Measurements from ENCODE around the gene SRPK1.

Gene SRPK1

GRCh38 chr6:35893246-35893645, 27.7 kb downstream of the SRPK1 start:
- DNase-seq (ENCODE audit: insufficient read length) (no peak), FAIRE-seq (no peak)
- TF ChIP-seq POLR2AphosphoS5 (IDR thresholded peaks at IDR 0.05; ENCODE audit: low read depth, low read length) (no peak), POLR2A (IDR thresholded peaks at IDR 0.05; ENCODE audit: low read depth, low read length) (no peak), TAF1 (IDR thresholded peaks at IDR 0.05; ENCODE audit: borderline replicate concordance, low read depth, low read length) (no peak)

GRCh38 chr6:35892482-35892881, 28.4 kb downstream of the SRPK1 start:
- DNase-seq (ENCODE audit: insufficient read length): no peak
- no peak for FAIRE-seq
- TF ChIP-seq POLR2AphosphoS5 (IDR thresholded peaks at IDR 0.05; ENCODE audit: low read depth, low read length): no peak
- no peak for TF ChIP-seq TAF1 (IDR thresholded peaks at IDR 0.05; ENCODE audit: borderline replicate concordance, low read depth, low read length)
- no peak for TF ChIP-seq POLR2A (IDR thresholded peaks at IDR 0.05; ENCODE audit: low read depth, low read length)

GRCh38 chr6:35879151-35879550, 41.7 kb downstream of the SRPK1 start:
- TF ChIP-seq POLR2AphosphoS5 (IDR thresholded peaks at IDR 0.05; ENCODE audit: low read depth, low read length) (no peak), TAF1 (IDR thresholded peaks at IDR 0.05; ENCODE audit: borderline replicate concordance, low read depth, low read length) (no peak), POLR2A (IDR thresholded peaks at IDR 0.05; ENCODE audit: low read depth, low read length) (no peak)
- FAIRE-seq (no peak), DNase-seq (ENCODE audit: insufficient read length) (no peak)

- FAIRE-seq (no peak), DNase-seq (ENCODE audit: insufficient read length) (no peak)
- TF ChIP-seq TAF1 (IDR thresholded peaks at IDR 0.05; ENCODE audit: borderline replicate concordance, low read depth, low read length) (no peak), POLR2AphosphoS5 (IDR thresholded peaks at IDR 0.05; ENCODE audit: low read depth, low read length) (no peak), POLR2A (IDR thresholded peaks at IDR 0.05; ENCODE audit: low read depth, low read length) (no peak)
Measured at GRCh38 chr6:35876902-35877301, 44.0 kb downstream of the SRPK1 start.

- FAIRE-seq (no peak), DNase-seq (ENCODE audit: insufficient read length) (no peak)
- TF ChIP-seq TAF1 (IDR thresholded peaks at IDR 0.05; ENCODE audit: borderline replicate concordance, low read depth, low read length): no peak
- TF ChIP-seq POLR2A (IDR thresholded peaks at IDR 0.05; ENCODE audit: low read depth, low read length): no peak
- TF ChIP-seq POLR2AphosphoS5 (IDR thresholded peaks at IDR 0.05; ENCODE audit: low read depth, low read length): no peak
Measured at GRCh38 chr6:35874730-35875129, 46.2 kb downstream of the SRPK1 start.

- FAIRE-seq: no peak
- no peak for TF ChIP-seq POLR2AphosphoS5 (IDR thresholded peaks at IDR 0.05; ENCODE audit: low read depth, low read length)
- TF ChIP-seq TAF1 (IDR thresholded peaks at IDR 0.05; ENCODE audit: borderline replicate concordance, low read depth, low read length): no peak
- no peak for TF ChIP-seq POLR2A (IDR thresholded peaks at IDR 0.05; ENCODE audit: low read depth, low read length)
- DNase-seq (ENCODE audit: insufficient read length): no peak
Measured at GRCh38 chr6:35859367-35859766, 61.5 kb downstream of the SRPK1 start.

GRCh38 chr6:35857853-35858252, 63.0 kb downstream of the SRPK1 start:
- DNase-seq (ENCODE audit: insufficient read length): no peak
- FAIRE-seq: no peak
- TF ChIP-seq TAF1 (IDR thresholded peaks at IDR 0.05; ENCODE audit: borderline replicate concordance, low read depth, low read length) (no peak), POLR2A (IDR thresholded peaks at IDR 0.05; ENCODE audit: low read depth, low read length) (no peak), POLR2AphosphoS5 (IDR thresholded peaks at IDR 0.05; ENCODE audit: low read depth, low read length) (no peak)

GRCh38 chr6:35856250-35856649, 64.6 kb downstream of the SRPK1 start:
- no peak for FAIRE-seq
- TF ChIP-seq POLR2AphosphoS5 (IDR thresholded peaks at IDR 0.05; ENCODE audit: low read depth, low read length) (no peak), POLR2A (IDR thresholded peaks at IDR 0.05; ENCODE audit: low read depth, low read length) (no peak), TAF1 (IDR thresholded peaks at IDR 0.05; ENCODE audit: borderline replicate concordance, low read depth, low read length) (no peak)

GRCh38 chr6:35852994-35853393, 67.9 kb downstream of the SRPK1 start:
- TF ChIP-seq POLR2AphosphoS5 (IDR thresholded peaks at IDR 0.05; ENCODE audit: low read depth, low read length) (no peak), POLR2A (IDR thresholded peaks at IDR 0.05; ENCODE audit: low read depth, low read length) (no peak)
- DNase-seq (ENCODE audit: insufficient read length): no peak
- FAIRE-seq: no peak

More at GRCh38 chr6:35856250-35856649, 64.6 kb downstream of the SRPK1 start:
- no peak for DNase-seq (ENCODE audit: insufficient read length)

- no peak for TF ChIP-seq POLR2A (IDR thresholded peaks at IDR 0.05; ENCODE audit: low read depth, low read length)
- TF ChIP-seq POLR2AphosphoS5 (IDR thresholded peaks at IDR 0.05; ENCODE audit: low read depth, low read length): no peak
- DNase-seq (ENCODE audit: insufficient read length): no peak
- FAIRE-seq: no peak
Measured at GRCh38 chr6:35850208-35850607, 70.7 kb downstream of the SRPK1 start.

GRCh38 chr6:35844290-35844689, 76.6 kb downstream of the SRPK1 start:
- no peak for TF ChIP-seq POLR2A (IDR thresholded peaks at IDR 0.05; ENCODE audit: low read depth, low read length)
- no peak for TF ChIP-seq POLR2AphosphoS5 (IDR thresholded peaks at IDR 0.05; ENCODE audit: low read depth, low read length)
- TF ChIP-seq TAF1 (IDR thresholded peaks at IDR 0.05; ENCODE audit: borderline replicate concordance, low read depth, low read length): no peak
- no peak for FAIRE-seq
- no peak for DNase-seq (ENCODE audit: insufficient read length)

GRCh38 chr6:35842381-35842780, 78.5 kb downstream of the SRPK1 start:
- TF ChIP-seq TAF1 (IDR thresholded peaks at IDR 0.05; ENCODE audit: borderline replicate concordance, low read depth, low read length): no peak
- TF ChIP-seq POLR2AphosphoS5 (IDR thresholded peaks at IDR 0.05; ENCODE audit: low read depth, low read length): no peak
- TF ChIP-seq POLR2A (IDR thresholded peaks at IDR 0.05; ENCODE audit: low read depth, low read length): no peak
- no peak for DNase-seq (ENCODE audit: insufficient read length)
- FAIRE-seq: peak; percentile 61

GRCh38 chr6:35839019-35839418, 81.9 kb downstream of the SRPK1 start:
- TF ChIP-seq POLR2A (IDR thresholded peaks at IDR 0.05; ENCODE audit: low read depth, low read length) (no peak), TAF1 (IDR thresholded peaks at IDR 0.05; ENCODE audit: borderline replicate concordance, low read depth, low read length) (no peak), POLR2AphosphoS5 (IDR thresholded peaks at IDR 0.05; ENCODE audit: low read depth, low read length) (no peak)
- no peak for DNase-seq (ENCODE audit: insufficient read length)
- no peak for FAIRE-seq
